Measurements from ENCODE around the gene MYH11.

The MYH11 gene

DNA sequence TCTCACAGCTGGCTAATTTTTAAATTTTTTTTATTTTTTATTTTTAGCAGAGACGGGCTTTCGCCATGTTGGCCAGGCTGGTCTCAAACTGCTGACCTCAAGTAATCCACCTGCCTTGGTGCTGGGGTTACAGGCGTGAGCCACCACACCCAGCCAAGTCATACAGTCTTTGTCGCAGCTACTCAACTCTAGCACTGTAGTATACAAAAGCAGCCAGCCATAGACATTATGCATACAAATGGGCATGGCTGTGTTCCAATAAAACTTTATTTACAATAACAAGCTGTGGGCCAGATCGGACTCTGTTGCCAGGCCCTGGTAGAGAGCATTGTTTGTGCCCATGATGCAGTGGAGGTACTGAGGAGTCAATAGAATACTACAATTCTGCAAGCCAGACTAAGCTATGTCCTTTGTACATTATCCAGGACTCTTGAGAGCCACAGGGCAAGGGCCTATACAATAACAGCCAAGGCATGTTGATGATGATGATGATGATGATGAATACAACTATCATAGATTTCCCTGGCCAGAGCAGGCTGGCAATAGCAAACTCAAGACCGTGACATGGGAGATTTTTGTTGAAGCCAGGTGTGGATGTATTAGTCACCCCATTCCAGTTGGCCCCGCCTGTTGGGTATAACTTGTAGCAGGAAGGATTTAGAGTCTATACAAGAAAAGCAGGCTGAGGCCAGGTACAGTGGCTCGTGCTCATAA lies 101.8 kb downstream of the MYH11 start:
- TF ChIP-seq GATA2 (IDR thresholded peaks at IDR 0.05; ENCODE audit: low read depth, low read length) (no peak), GATA3 (IDR thresholded peaks at IDR 0.05; ENCODE audit: low read depth, low read length) (no peak)

DNA sequence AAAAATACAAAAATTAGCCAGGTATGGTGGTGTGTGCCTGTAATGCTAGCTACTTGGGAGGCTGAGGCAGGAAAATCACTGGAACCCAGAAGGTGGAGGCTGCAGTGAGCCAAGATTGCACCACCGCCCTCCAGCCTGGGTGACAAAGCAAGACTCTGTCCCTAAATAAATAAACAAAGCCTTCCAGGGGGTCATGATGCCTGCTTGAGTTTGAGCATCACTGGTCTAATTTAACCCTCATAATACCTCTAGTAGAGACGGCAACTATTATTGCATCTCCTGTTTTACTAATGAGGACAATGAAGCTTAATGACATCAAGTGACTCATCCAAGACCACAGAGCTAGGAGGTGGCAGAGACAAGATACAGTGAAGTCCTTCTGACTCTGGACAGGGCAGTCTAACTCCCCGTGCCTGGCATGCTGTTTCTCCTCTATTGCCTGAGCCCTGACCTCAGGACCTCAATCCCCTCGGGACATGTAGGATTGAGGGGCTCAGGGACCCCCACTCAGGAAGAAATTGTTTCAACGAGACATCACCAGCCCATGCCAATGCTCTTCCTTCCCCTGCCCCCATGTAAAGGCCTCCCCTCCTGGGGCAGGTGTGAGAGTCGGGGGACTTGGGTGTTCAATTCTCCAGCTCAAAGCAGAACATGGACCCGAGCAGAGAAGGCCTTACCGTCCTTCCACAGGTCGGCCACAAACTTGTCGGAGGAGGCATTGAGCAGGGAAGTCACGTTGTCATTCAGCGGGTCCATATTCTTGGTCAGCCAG lies 103.9 kb downstream of the MYH11 start:
- TF ChIP-seq GATA3 (IDR thresholded peaks at IDR 0.05; ENCODE audit: low read depth, low read length), result no peak
- no peak for TF ChIP-seq GATA2 (IDR thresholded peaks at IDR 0.05; ENCODE audit: low read depth, low read length)

DNA sequence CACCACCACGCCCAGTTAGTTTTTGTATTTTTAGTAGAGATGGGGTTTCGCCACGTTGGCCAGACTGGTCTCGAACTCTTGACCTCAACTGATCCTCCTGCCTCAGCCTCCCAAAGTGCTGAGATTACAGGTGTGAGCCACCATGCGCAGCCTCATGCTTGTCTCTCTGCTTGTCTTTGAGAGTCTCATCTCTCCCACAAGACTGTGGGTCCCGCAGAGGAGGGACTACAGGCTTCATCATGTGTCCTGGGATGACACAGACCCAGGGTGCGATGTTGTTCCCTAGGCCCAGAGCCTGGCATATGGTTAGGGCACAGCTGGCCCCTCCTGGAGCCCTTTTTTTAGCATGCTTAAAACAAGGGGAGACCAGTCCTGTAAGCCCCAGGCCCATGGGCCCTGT lies 104.9 kb downstream of the MYH11 start:
- TF ChIP-seq GATA2 (IDR thresholded peaks at IDR 0.05; ENCODE audit: low read depth, low read length), result no peak
- no peak for TF ChIP-seq GATA3 (IDR thresholded peaks at IDR 0.05; ENCODE audit: low read depth, low read length)

DNA sequence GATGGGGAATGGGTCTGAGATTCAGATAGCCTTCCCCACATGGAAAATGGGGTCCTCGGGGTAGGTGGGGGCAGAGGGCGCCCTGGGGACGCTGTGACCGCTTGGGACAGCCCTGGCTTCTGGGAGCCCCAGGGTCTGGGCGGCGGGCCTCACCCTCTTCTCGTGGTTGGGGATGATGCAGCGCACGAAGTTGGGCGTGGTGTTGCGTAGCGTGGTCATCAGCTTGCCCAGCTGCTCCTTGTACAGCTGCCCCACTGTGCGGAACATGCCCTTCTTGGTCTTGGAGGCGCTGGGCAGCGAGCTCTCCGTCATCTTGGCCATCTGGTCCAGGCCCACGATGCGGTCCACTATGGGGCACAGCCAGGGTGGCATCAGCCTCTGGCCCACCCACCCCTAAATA lies 106.8 kb downstream of the MYH11 start:
- TF ChIP-seq GATA3 (IDR thresholded peaks at IDR 0.05; ENCODE audit: low read depth, low read length) (no peak), GATA2 (IDR thresholded peaks at IDR 0.05; ENCODE audit: low read depth, low read length) (no peak)

- no peak for TF ChIP-seq GATA3 (IDR thresholded peaks at IDR 0.05; ENCODE audit: low read depth, low read length)
- TF ChIP-seq GATA2 (IDR thresholded peaks at IDR 0.05; ENCODE audit: low read depth, low read length), result no peak
These were observed 107.5 kb downstream of the MYH11 start for GRCh38 chr16:15749371-15749770.

DNA sequence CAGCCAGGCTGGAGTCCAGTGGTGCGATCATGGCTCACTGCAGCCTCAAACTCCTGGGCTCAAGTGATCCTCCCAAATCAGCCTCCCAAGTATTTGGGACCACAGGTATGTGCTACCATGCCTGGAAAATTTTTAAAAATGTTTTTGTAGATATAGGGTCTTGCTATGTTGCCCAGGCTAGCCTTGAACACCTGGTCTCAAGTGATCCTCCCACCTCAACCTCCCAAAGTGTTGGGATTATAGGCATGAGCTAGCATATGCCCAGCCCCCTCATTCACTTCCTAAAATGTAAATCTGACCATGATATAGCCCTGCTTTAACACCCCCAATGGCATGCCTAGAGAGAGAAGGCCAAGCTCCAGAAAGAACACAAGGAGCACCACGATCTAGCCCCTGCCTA lies 108.2 kb downstream of the MYH11 start:
- TF ChIP-seq GATA3 (IDR thresholded peaks at IDR 0.05; ENCODE audit: low read depth, low read length), result no peak
- no peak for TF ChIP-seq GATA2 (IDR thresholded peaks at IDR 0.05; ENCODE audit: low read depth, low read length)

DNA sequence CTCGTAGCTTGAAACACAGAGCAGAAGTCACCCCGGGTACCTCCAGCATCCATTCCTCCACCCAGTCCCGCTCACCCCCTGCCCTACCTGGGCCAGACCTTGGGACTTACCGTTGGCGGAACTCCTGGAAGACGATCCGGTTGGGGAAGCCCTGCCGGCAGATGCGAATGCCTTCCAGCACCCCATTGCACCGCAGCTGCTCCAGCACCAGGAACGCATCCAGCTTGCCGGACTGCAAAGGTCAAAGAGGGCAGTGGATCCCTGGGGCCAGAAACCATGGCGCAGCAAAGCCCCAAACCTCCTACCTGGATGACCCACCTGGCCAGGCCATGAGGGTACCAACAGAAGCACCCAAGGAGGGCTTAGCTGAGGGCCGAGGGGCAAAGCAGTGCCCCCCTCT lies 108.9 kb downstream of the MYH11 start:
- TF ChIP-seq GATA2 (IDR thresholded peaks at IDR 0.05; ENCODE audit: low read depth, low read length) (no peak), GATA3 (IDR thresholded peaks at IDR 0.05; ENCODE audit: low read depth, low read length) (no peak)

DNA sequence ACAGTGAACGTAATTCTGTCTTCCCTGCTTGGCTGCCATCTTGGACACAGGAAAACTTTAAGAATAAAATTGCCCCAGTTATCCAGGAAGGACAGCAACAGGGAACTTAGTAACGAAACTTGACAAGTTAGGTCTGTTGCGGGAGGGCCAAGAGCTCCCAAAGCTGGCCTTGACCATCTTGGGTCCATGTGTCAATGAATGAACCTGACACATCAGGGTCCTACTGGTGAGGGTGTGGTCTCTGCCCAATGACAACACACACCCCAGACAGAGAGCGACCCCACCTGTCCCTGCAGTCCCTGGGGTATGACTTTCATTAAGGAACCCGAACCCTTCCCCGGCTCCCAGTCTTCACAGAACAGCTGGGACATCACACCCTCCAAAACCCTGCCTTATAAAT lies 110.5 kb downstream of the MYH11 start:
- TF ChIP-seq GATA2 (IDR thresholded peaks at IDR 0.05; ENCODE audit: low read depth, low read length), result no peak
- no peak for TF ChIP-seq GATA3 (IDR thresholded peaks at IDR 0.05; ENCODE audit: low read depth, low read length)

DNA sequence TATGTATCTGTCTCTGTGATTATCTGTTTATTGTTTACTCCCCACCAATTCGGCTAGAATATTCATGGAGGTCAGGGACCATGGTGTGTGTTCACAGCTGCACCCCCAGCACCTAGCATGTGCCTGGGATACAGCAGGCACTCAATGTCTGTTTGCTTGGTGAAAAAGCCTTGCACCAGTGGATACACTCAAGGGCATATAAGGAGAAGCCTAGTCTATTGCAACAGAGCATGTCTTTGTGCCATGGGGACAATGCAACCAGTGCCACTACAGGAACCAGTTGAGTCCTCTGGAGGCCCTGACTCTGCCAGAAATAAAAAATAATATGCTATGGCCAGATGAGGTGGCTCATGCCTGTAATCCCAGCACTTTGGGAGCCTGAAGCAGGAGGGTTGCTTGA lies 113.2 kb downstream of the MYH11 start:
- TF ChIP-seq GATA3 (IDR thresholded peaks at IDR 0.05; ENCODE audit: low read depth, low read length) (no peak), GATA2 (IDR thresholded peaks at IDR 0.05; ENCODE audit: low read depth, low read length) (no peak)

GRCh38 chr16:15742716-15743115 lies 114.1 kb downstream of the MYH11 start:
- TF ChIP-seq GATA2 (IDR thresholded peaks at IDR 0.05; ENCODE audit: low read depth, low read length), result no peak
- no peak for TF ChIP-seq GATA3 (IDR thresholded peaks at IDR 0.05; ENCODE audit: low read depth, low read length)

DNA sequence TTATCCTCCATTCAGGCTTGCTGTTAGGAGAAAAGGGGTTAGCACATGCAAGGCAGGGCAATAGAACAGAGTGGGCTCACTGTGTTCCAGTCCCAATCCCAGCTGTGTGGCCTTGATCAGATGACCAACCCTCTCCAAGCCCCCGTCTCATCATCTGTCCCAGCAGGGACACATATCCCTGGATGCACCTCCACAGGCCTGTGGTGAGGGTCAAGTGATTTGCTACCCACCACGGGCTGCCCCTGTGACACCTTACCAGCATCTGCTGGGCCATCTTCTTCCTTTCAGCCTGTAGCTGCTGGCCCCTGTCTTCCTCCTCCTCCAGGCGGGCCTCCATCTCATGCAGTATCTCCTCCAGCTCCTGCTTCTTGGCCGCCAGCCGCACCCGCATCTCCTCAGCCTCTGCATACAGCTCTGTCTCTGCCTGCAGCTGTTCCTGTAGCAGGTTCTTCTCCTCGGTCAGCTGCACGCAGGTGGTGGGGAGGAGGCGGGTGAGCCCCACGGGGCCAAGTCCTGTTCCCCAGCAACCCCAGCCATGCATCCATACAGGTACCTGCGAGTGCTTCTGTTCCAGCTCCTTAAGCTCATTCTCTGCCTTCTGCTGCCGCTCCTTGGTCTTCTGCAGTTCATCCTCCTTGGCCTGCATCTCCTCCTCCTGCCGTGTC lies 115.5 kb downstream of the MYH11 start:
- TF ChIP-seq GATA3 (IDR thresholded peaks at IDR 0.05; ENCODE audit: low read depth, low read length) (no peak), GATA2 (IDR thresholded peaks at IDR 0.05; ENCODE audit: low read depth, low read length) (no peak)

- TF ChIP-seq GATA2 (IDR thresholded peaks at IDR 0.05; ENCODE audit: low read depth, low read length) (no peak), GATA3 (IDR thresholded peaks at IDR 0.05; ENCODE audit: low read depth, low read length) (no peak)
These were observed 116.9 kb downstream of the MYH11 start for GRCh38 chr16:15739950-15740349.

DNA sequence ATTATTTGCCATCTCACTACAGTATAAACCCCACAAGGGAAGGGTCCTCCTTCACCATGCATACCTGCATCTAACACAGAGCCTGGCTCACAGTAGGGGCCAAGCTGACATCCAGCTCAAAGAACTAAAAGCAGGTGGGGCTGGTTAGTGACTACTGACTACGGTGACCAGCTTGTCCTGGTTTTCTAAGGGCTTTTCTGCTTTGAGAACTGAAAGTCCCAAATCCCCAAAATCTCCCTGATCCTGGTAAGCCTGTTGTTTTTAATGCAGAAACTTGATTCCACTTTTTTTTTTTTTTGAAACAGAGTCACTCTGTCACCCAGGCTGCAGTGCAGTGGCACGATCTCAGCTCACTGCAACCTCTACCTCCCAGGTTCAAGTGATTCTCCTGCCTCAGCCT lies 117.4 kb downstream of the MYH11 start:
- TF ChIP-seq GATA2 (IDR thresholded peaks at IDR 0.05; ENCODE audit: low read depth, low read length), result no peak
- TF ChIP-seq GATA3 (IDR thresholded peaks at IDR 0.05; ENCODE audit: low read depth, low read length), result no peak

DNA sequence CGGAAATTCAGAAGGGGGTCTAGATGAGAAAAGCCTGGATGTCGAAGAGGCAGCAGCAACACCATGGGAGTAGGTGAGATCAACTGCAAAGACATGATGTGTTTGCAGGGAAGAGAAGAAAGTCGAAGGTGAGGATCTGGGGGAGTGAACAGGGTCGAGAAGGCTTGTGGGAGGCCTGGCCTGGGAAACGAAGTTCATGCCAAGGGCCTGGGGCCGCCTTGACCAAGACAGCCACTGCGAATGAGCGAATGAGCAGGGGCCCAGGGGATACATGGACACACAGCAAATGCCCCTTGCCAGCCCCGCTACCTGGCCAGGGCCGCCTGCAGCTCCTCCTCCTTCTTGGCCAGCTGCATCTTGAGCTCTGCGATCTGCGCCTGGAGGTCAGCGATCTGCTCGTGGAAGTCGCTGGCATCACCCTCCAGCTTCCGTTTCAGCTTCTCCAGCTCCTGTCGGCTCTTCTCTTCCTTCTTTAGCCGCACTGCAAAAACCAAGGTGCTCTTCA lies 119.6 kb downstream of the MYH11 start:
- TF ChIP-seq GATA3 (IDR thresholded peaks at IDR 0.05; ENCODE audit: low read depth, low read length) (no peak), GATA2 (IDR thresholded peaks at IDR 0.05; ENCODE audit: low read depth, low read length) (no peak)

Measured in SH-SY5Y (cell line).